ENCODE measurements around the gene ZNF212.
"Not testable (repeated sequence)": the region's sequence is repeated elsewhere in the genome, so short reads cannot be mapped to it uniquely, and the experiment has no call there.

The ZNF212 gene

GRCh38 chr7:149253665-149254064 is 14.2 kb downstream of the ZNF212 start:
- DNase-seq: no peak

GRCh38 chr7:149254181-149254858 is 14.9 kb downstream of the ZNF212 start:
- DNase-seq: no peak

GRCh38 chr7:149255174-149255573 is 15.7 kb downstream of the ZNF212 start:
- no peak for DNase-seq

- DNase-seq: no peak
These were observed 17.1 kb downstream of the ZNF212 start for GRCh38 chr7:149256568-149256967.

- DNase-seq: peak; percentile 34
These were observed 17.7 kb downstream of the ZNF212 start for GRCh38 chr7:149257146-149257545.

- DNase-seq: peak; percentile 61
These were observed 21.9 kb downstream of the ZNF212 start for GRCh38 chr7:149261316-149261828.

- DNase-seq: peak; percentile 88
These were observed 22.6 kb downstream of the ZNF212 start, which contains the start of gene ZNF783 for GRCh38 chr7:149261829-149262617. ZNF783 (plus strand) TSS chr7:149262196; CDS start chr7:149262334, 138 bp downstream.

- no peak for DNase-seq
These were observed 27.0 kb downstream of the ZNF212 start for GRCh38 chr7:149266451-149266850.

- DNase-seq: no peak
These were observed 28.3 kb downstream of the ZNF212 start for GRCh38 chr7:149267733-149268132.

GRCh38 chr7:149274424-149274823 is 35.0 kb downstream of the ZNF212 start:
- not testable (repeated sequence) for DNase-seq

- no peak for DNase-seq
These were observed 38.4 kb downstream of the ZNF212 start for GRCh38 chr7:149277871-149278270.

GRCh38 chr7:149278396-149278795 is 38.9 kb downstream of the ZNF212 start:
- DNase-seq: no peak

GRCh38 chr7:149279111-149279743 is 39.8 kb downstream of the ZNF212 start:
- no peak for DNase-seq

GRCh38 chr7:149280151-149280550 is 40.7 kb downstream of the ZNF212 start:
- DNase-seq: no peak

- no peak for DNase-seq
These were observed 41.4 kb downstream of the ZNF212 start for GRCh38 chr7:149280661-149281507.

GRCh38 chr7:149281508-149282330 is 42.3 kb downstream of the ZNF212 start:
- DNase-seq: no peak

GRCh38 chr7:149282331-149282655 is 42.8 kb downstream of the ZNF212 start:
- no peak for DNase-seq

- no peak for DNase-seq
These were observed 43.9 kb downstream of the ZNF212 start for GRCh38 chr7:149283321-149283720.

GRCh38 chr7:149284343-149284742 is 44.9 kb downstream of the ZNF212 start:
- no peak for DNase-seq

- DNase-seq: peak; percentile 83
These were observed 45.6 kb downstream of the ZNF212 start for GRCh38 chr7:149284850-149285585.

- DNase-seq: peak; percentile 30
These were observed 46.2 kb downstream of the ZNF212 start for GRCh38 chr7:149285603-149286002.
